ENCODE measurements around the gene ZBTB7C. TPM values are rescaled to one million over a fixed set of nuclear protein-coding genes. Genes with fewer than 3 reads are reported as not detected.

ZBTB7C gene
- total RNA-seq, 1 experiment from 2014 or later = 0.18 TPM

DNA sequence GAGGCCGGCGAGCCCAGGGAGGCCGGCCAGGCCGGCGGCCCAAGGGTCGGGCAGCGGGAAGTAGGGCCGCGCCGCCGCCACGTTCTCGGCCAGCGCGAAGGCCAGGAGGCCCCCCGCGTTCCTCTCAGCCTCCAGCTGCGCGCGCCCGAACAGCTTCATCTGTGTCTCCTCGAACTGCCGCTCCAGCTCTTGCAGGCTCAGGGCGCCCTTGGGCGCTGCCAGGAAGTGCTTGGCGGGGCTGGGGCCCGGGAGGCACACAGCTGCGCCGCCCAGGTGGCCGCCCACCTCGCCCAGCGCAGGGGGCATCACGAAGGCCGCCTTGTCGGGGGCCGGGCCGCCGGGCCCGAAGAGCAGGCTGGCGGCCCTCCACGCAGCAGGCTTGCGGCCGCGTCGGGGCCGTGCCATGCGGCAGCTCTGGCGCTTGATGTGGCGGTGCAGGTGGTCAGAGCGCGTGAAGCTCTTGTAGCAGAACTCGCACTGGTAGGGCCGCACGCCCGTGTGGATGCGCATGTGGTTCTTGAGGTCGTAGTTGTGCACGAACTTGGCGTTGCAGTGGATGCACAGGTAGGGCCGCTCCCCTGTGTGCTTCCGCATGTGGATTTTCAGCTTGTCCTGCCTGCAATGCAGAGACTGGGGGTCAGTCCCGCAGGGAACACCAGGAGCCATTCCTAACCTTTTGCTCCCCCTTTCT is 379.7 kb downstream of the ZBTB7C start:
- no peaks in the 10 kb centered on the region for H3K27me3 Mint-ChIP-seq (ENCODE audit: insufficient read depth, unreplicated experiment)
- H3K9me3 Mint-ChIP-seq (ENCODE audit: unreplicated experiment) = no peaks in the 10 kb centered on the region
- H3K4me1 Mint-ChIP-seq (ENCODE audit: low read depth, unreplicated experiment) = no peaks in the 10 kb centered on the region
- no peaks in the 10 kb centered on the region for H3K4me1 ChIP-seq
- no peak overlapping the region for H3K27ac Mint-ChIP-seq (ENCODE audit: unreplicated experiment)
- no peaks in the 10 kb centered on the region for H3K9me3 ChIP-seq
- no TSS peak for BruUV-seq (replicated peaks)
- POLR2A ChIA-PET = no interaction called here
- DNase-seq = no peak
- H3K36me3 ChIP-seq (ENCODE audit: control insufficient read depth, insufficient read depth, low read length) = no peaks in the 10 kb centered on the region
- TF ChIP-seq, protein P1, sequence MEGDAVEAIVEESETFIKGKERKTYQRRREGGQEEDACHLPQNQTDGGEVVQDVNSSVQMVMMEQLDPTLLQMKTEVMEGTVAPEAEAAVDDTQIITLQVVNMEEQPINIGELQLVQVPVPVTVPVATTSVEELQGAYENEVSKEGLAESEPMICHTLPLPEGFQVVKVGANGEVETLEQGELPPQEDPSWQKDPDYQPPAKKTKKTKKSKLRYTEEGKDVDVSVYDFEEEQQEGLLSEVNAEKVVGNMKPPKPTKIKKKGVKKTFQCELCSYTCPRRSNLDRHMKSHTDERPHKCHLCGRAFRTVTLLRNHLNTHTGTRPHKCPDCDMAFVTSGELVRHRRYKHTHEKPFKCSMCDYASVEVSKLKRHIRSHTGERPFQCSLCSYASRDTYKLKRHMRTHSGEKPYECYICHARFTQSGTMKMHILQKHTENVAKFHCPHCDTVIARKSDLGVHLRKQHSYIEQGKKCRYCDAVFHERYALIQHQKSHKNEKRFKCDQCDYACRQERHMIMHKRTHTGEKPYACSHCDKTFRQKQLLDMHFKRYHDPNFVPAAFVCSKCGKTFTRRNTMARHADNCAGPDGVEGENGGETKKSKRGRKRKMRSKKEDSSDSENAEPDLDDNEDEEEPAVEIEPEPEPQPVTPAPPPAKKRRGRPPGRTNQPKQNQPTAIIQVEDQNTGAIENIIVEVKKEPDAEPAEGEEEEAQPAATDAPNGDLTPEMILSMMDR (IDR thresholded peaks at IDR 0.05; ENCODE audit: insufficient read depth in 1 of 2, low read depth in 1 of 2, low read length in 1 of 2, severe bottlenecking in 1 of 2, unreplicated experiment in 1 of 2) = no peak
- no peak overlapping the region for H3K4me3 Mint-ChIP-seq (ENCODE audit: unreplicated experiment)
- CTCF ChIA-PET = interaction anchor here (0.6 kb wide), 1 partner anchor 15 kb away, joined by 3 read pairs; no protein-coding TSS in a partner anchor
- no peaks in the 10 kb centered on the region for H3K27me3 ChIP-seq (replicated peaks; ENCODE audit: control insufficient read depth, insufficient read depth, low read length)
- H3K4me3 ChIP-seq (ENCODE audit: low read depth, low read length) = no peak overlapping the region
- intact Hi-C loops (cut with micrococcal nuclease; ENCODE audit: unreplicated experiment) = no loop called here
- H3K36me3 Mint-ChIP-seq (ENCODE audit: insufficient read depth, unreplicated experiment) = no peaks in the 10 kb centered on the region

DNA sequence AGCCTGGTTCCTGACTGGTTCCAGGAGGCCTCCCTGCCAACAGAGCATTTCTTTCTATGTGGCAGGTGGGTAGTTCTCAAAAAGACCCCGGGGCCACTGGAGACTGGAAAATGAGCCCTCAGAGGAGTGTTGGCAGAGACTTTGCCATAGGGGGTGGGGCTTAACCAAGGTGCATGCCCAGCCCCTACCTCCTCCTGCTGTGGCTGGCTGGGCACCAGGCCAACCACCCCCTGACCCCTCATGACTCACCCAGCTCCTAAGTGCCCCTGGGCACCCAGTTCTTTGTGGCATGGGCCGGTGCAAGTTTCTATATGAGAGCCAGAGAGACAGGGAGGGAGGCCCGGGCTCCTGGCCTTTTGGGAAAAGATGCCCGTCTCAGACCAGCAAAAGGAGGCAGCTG is 380.5 kb downstream of the ZBTB7C start:
- H3K4me1 ChIP-seq = no peaks in the 10 kb centered on the region
- no peak overlapping the region for H3K4me3 ChIP-seq (ENCODE audit: low read depth, low read length)
- TF ChIP-seq, protein P1 (IDR thresholded peaks at IDR 0.05; ENCODE audit: insufficient read depth in 1 of 2, low read depth in 1 of 2, low read length in 1 of 2, severe bottlenecking in 1 of 2, unreplicated experiment in 1 of 2) = no peak
- no peaks in the 10 kb centered on the region for H3K36me3 Mint-ChIP-seq (ENCODE audit: insufficient read depth, unreplicated experiment)
- no peaks in the 10 kb centered on the region for H3K27me3 Mint-ChIP-seq (ENCODE audit: insufficient read depth, unreplicated experiment)
- no peaks in the 10 kb centered on the region for H3K36me3 ChIP-seq (ENCODE audit: control insufficient read depth, insufficient read depth, low read length)
- no peak for DNase-seq
- no TSS peak for BruUV-seq (replicated peaks)
- H3K9me3 ChIP-seq = no peaks in the 10 kb centered on the region
- no peak overlapping the region for H3K4me3 Mint-ChIP-seq (ENCODE audit: unreplicated experiment)
- no peaks in the 10 kb centered on the region for H3K4me1 Mint-ChIP-seq (ENCODE audit: low read depth, unreplicated experiment)
- ChIA-PET POLR2A (no interaction called here), CTCF (no interaction called here)
- intact Hi-C loops (cut with micrococcal nuclease; ENCODE audit: unreplicated experiment) = no loop called here
- no peak overlapping the region for H3K27ac Mint-ChIP-seq (ENCODE audit: unreplicated experiment)
- H3K27me3 ChIP-seq (replicated peaks; ENCODE audit: control insufficient read depth, insufficient read depth, low read length) = no peaks in the 10 kb centered on the region
- no peaks in the 10 kb centered on the region for H3K9me3 Mint-ChIP-seq (ENCODE audit: unreplicated experiment)

DNA sequence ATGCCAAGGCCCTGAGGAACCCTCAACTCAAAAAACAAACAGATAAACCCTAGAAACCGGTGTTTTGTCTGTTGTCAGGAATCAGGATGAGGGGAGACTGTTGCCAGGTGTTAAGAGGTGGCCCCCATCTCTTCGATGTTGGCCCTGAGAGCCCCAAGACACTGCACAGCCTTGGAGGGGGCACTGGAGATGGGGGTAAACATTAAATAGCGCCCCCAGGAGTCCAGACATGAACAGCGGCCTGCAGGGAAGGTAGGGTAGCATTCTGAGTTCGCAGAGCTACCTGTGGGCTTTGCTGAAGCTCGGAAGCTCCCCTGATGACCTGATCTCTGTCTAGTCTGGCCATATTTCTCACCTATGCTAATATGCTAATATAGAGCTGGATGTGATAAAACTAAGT is 381.1 kb downstream of the ZBTB7C start:
- Histone ChIP-seq H3K27me3 (replicated peaks; ENCODE audit: control insufficient read depth, insufficient read depth, low read length) (no peaks in the 10 kb centered on the region), H3K36me3 (ENCODE audit: control insufficient read depth, insufficient read depth, low read length) (no peaks in the 10 kb centered on the region), H3K4me3 (ENCODE audit: low read depth, low read length) (no peak overlapping the region), H3K9me3 (no peaks in the 10 kb centered on the region), H3K4me1 (no peaks in the 10 kb centered on the region)
- ChIA-PET CTCF (no interaction called here), POLR2A (no interaction called here)
- Mint-ChIP-seq H3K27me3 (ENCODE audit: insufficient read depth, unreplicated experiment) (no peaks in the 10 kb centered on the region), H3K9me3 (ENCODE audit: unreplicated experiment) (no peaks in the 10 kb centered on the region), H3K4me3 (ENCODE audit: unreplicated experiment) (no peak overlapping the region), H3K27ac (ENCODE audit: unreplicated experiment) (no peak overlapping the region), H3K36me3 (ENCODE audit: insufficient read depth, unreplicated experiment) (no peaks in the 10 kb centered on the region), H3K4me1 (ENCODE audit: low read depth, unreplicated experiment) (no peaks in the 10 kb centered on the region)
- no TSS peak for BruUV-seq (replicated peaks)
- DNase-seq = no peak
- TF ChIP-seq, protein P1 (IDR thresholded peaks at IDR 0.05; ENCODE audit: insufficient read depth in 1 of 2, low read depth in 1 of 2, low read length in 1 of 2, severe bottlenecking in 1 of 2, unreplicated experiment in 1 of 2) = no peak
- intact Hi-C loops (cut with micrococcal nuclease; ENCODE audit: unreplicated experiment) = no loop called here
